ENCODE data around the gene CEL.

The CEL gene

GRCh38 chr9:133103987-133104505, 42.3 kb downstream of the CEL start:
- DNase-seq (ENCODE audit: low read depth in 2 of 2), result no peak

- DNase-seq (ENCODE audit: low read depth in 2 of 2), result no peak
Measured at GRCh38 chr9:133104718-133105460, 43.1 kb downstream of the CEL start.

- DNase-seq (ENCODE audit: low read depth in 2 of 2), result no peak
Measured at GRCh38 chr9:133105461-133105770, 43.6 kb downstream of the CEL start.

GRCh38 chr9:133106511-133107244, 44.9 kb downstream of the CEL start:
- no peak for DNase-seq (ENCODE audit: low read depth in 2 of 2)

GRCh38 chr9:133107245-133107722, 45.5 kb downstream of the CEL start:
- DNase-seq (ENCODE audit: low read depth in 2 of 2), result no peak

- DNase-seq (ENCODE audit: low read depth in 2 of 2), result no peak
Measured at GRCh38 chr9:133107961-133108793, 46.4 kb downstream of the CEL start.

- DNase-seq (ENCODE audit: low read depth in 2 of 2), result no peak
Measured at GRCh38 chr9:133108794-133109641, 47.2 kb downstream of the CEL start.

- DNase-seq (ENCODE audit: low read depth in 2 of 2), result no peak
Measured at GRCh38 chr9:133109931-133110650, 48.3 kb downstream of the CEL start.

GRCh38 chr9:133111808-133112662, 50.3 kb downstream of the CEL start:
- no peak for DNase-seq (ENCODE audit: low read depth in 2 of 2)

GRCh38 chr9:133112663-133113026, 50.9 kb downstream of the CEL start:
- no peak for DNase-seq (ENCODE audit: low read depth in 2 of 2)

- no peak for DNase-seq (ENCODE audit: low read depth in 2 of 2)
Measured at GRCh38 chr9:133113163-133113948, 51.6 kb downstream of the CEL start.

- DNase-seq (ENCODE audit: low read depth in 2 of 2), result no peak
Measured at GRCh38 chr9:133113949-133114885, 52.4 kb downstream of the CEL start.

- DNase-seq (ENCODE audit: low read depth in 2 of 2), result no peak
Measured at GRCh38 chr9:133114886-133115603, 53.3 kb downstream of the CEL start.

GRCh38 chr9:133115604-133116345, 54.0 kb downstream of the CEL start:
- DNase-seq (ENCODE audit: low read depth in 2 of 2), result peak in 1 of 2 donors; percentile 48

- DNase-seq (ENCODE audit: low read depth in 2 of 2), result no peak
Measured at GRCh38 chr9:133116346-133117231, 54.8 kb downstream of the CEL start.
